ENCODE results near the gene TTLL11. TPM values are rescaled to one million over a fixed set of nuclear protein-coding genes. Genes with fewer than 3 reads are reported as not detected.

Gene TTLL11
- total and polyA plus RNA-seq, 2 experiments from 2014 or later, result 0.57 to 1.4 TPM

- Histone ChIP-seq H3K36me3 (ENCODE audit: insufficient read depth) (no peaks in the 10 kb centered on the region), H2AFZ (no peak overlapping the region), H3K27ac (ENCODE audit: low read depth) (no peak overlapping the region), H3K79me2 (replicated peaks; ENCODE audit: insufficient read depth) (no peaks in the 10 kb centered on the region), H3K27me3 (ENCODE audit: insufficient read depth) (no peaks in the 10 kb centered on the region), H3K4me2 (no peak overlapping the region), H3F3A (replicated peaks; ENCODE audit: low read depth) (no peaks in the 10 kb centered on the region), H3K9me2 (ENCODE audit: insufficient read depth) (no peaks in the 10 kb centered on the region; the same call in 1 of the 2 replicates), H3K4me3 (no peak overlapping the region), H3K4me1 (ENCODE audit: insufficient read depth) (peaks cover 4% of the 10 kb centered on the region), H4K20me1 (replicated peaks; ENCODE audit: insufficient read depth) (no peaks in the 10 kb centered on the region)
- Mint-ChIP-seq H3K27me3 (ENCODE audit: insufficient read depth, low read depth, poor library complexity) (peaks cover 6% of the 10 kb centered on the region), H3K4me3 (no peak overlapping the region), H3K36me3 (ENCODE audit: low read depth) (no peaks in the 10 kb centered on the region), H3K9me3 (no peaks in the 10 kb centered on the region), H3K27ac (no peak overlapping the region), H3K4me1 (peaks cover 5% of the 10 kb centered on the region)
- DNase-seq (ENCODE audit: low spot score) (no peak), ATAC-seq (no peak)
- no peak for TF ChIP-seq EZH2phosphoT487 (IDR thresholded peaks at IDR 0.05; ENCODE audit: unreplicated experiment)
- no peak for TF ChIP-seq ZNF114 (CRISPR knock-in tag; IDR thresholded peaks at IDR 0.05)
- TF ChIP-seq ZNF462 (CRISPR knock-in tag; IDR thresholded peaks at IDR 0.05), result no peak
- TF ChIP-seq STAT1 (IDR thresholded peaks at IDR 0.05; ENCODE audit: unreplicated experiment), result no peak
- no peak for TF ChIP-seq ZNF331 (CRISPR knock-in tag; IDR thresholded peaks at IDR 0.05; ENCODE audit: low read depth)
- no peak for TF ChIP-seq CREB1 (CRISPR knock-in tag; IDR thresholded peaks at IDR 0.05; ENCODE audit: low read depth)
- TF ChIP-seq EZH2 (IDR thresholded peaks at IDR 0.05; ENCODE audit: low read depth, unreplicated experiment), result no peak
- no peak for TF ChIP-seq ETS1 (IDR thresholded peaks at IDR 0.05)
- TF ChIP-seq CTCF (conservative IDR thresholded peaks at IDR 0.05; ENCODE audit: low read depth in 2 of 2), result no peak
- no peak for TF ChIP-seq REST (IDR thresholded peaks at IDR 0.05; ENCODE audit: unreplicated experiment)
- no peak for TF ChIP-seq POLR2AphosphoS5 (IDR thresholded peaks at IDR 0.05; ENCODE audit: low read depth)
- TF ChIP-seq NANOG (IDR thresholded peaks at IDR 0.05; ENCODE audit: borderline replicate concordance), result no peak
- no peak for TF ChIP-seq JUNB (IDR thresholded peaks at IDR 0.05; ENCODE audit: unreplicated experiment)
Measured at GRCh38 chr9:121952611-121953010, 140.5 kb downstream of the TTLL11 start.
